ENCODE measurements around the gene TBPL1.

- TF ChIP-seq MTA3 (IDR thresholded peaks at IDR 0.05; ENCODE audit: borderline replicate concordance, low read length) = no peak
- no peak for TF ChIP-seq JUNB (IDR thresholded peaks at IDR 0.05)
- no peak for TF ChIP-seq EP300 (IDR thresholded peaks at IDR 0.05; ENCODE audit: borderline replicate concordance in 1 of 2, control insufficient read depth in 1 of 2, low read depth in 2 of 2, low read length in 2 of 2)
- TF ChIP-seq PBX3 (IDR thresholded peaks at IDR 0.05; ENCODE audit: insufficient replicate concordance, low read depth, low read length) = no peak
- no peak for TF ChIP-seq POLR2AphosphoS5 (IDR thresholded peaks at IDR 0.05; ENCODE audit: low read length)
- no peak for TF ChIP-seq FOS (IDR thresholded peaks at IDR 0.05; ENCODE audit: borderline replicate concordance, extremely low read depth, insufficient read length)
- TF ChIP-seq, protein P1, sequence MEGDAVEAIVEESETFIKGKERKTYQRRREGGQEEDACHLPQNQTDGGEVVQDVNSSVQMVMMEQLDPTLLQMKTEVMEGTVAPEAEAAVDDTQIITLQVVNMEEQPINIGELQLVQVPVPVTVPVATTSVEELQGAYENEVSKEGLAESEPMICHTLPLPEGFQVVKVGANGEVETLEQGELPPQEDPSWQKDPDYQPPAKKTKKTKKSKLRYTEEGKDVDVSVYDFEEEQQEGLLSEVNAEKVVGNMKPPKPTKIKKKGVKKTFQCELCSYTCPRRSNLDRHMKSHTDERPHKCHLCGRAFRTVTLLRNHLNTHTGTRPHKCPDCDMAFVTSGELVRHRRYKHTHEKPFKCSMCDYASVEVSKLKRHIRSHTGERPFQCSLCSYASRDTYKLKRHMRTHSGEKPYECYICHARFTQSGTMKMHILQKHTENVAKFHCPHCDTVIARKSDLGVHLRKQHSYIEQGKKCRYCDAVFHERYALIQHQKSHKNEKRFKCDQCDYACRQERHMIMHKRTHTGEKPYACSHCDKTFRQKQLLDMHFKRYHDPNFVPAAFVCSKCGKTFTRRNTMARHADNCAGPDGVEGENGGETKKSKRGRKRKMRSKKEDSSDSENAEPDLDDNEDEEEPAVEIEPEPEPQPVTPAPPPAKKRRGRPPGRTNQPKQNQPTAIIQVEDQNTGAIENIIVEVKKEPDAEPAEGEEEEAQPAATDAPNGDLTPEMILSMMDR (IDR thresholded peaks at IDR 0.05 in 2 of 3, conservative IDR thresholded peaks at IDR 0.05 in 1 of 3; ENCODE audit: control insufficient read depth in 2 of 3, extremely low read depth in 1 of 3, insufficient read depth in 1 of 3, low read depth in 3 of 3, low read length in 3 of 3) = no peak
These were observed 3.5 kb downstream of the TBPL1 start for GRCh38 chr6:133956416-133957049.
